Lower leg skin (tissue), 3 donors: Measurements from ENCODE around the gene AEBP2.

Source experiments
- POLR2A ChIP-seq, 2 donors: fragments of 450-650 bp; IDR thresholded peaks; one replicate each; pipeline ENCODE4 v1.6.1; 2016 to 2017; ENCODE audit warnings: antibody characterized with exemption in 2 of 2, mild to moderate bottlenecking in 1 of 2, moderate library complexity in 1 of 2
- TF ChIP-seq, protein P1 (sequence below), 3 donors: fragments of 450-650 bp; IDR thresholded peaks; one replicate each; pipeline ENCODE4 v1.5.1; 2016; ENCODE audit warnings: antibody characterized with exemption in 3 of 3, mild to moderate bottlenecking in 3 of 3, moderate library complexity in 2 of 3

GRCh38 chr12:19547271-19547671 is 108.0 kb downstream of the AEBP2 start:
- TF ChIP-seq, protein P1, sequence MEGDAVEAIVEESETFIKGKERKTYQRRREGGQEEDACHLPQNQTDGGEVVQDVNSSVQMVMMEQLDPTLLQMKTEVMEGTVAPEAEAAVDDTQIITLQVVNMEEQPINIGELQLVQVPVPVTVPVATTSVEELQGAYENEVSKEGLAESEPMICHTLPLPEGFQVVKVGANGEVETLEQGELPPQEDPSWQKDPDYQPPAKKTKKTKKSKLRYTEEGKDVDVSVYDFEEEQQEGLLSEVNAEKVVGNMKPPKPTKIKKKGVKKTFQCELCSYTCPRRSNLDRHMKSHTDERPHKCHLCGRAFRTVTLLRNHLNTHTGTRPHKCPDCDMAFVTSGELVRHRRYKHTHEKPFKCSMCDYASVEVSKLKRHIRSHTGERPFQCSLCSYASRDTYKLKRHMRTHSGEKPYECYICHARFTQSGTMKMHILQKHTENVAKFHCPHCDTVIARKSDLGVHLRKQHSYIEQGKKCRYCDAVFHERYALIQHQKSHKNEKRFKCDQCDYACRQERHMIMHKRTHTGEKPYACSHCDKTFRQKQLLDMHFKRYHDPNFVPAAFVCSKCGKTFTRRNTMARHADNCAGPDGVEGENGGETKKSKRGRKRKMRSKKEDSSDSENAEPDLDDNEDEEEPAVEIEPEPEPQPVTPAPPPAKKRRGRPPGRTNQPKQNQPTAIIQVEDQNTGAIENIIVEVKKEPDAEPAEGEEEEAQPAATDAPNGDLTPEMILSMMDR (IDR thresholded peaks at IDR 0.05), result no peak
- no peak for TF ChIP-seq POLR2A (IDR thresholded peaks at IDR 0.05)
